DMS79 treated with DMSO at 0.1 percent for 48 hours (cell line): Measurements from ENCODE around the gene UBE2L3.
"Not testable (repeated sequence)": the region's sequence is repeated elsewhere in the genome, so short reads cannot be mapped to it uniquely, and the experiment has no call there.

ENCODE experiments used
- DNase-seq: peaks from one replicate; lab custom pipeline; 2025; lab: John Stamatoyannopoulos, UW

The UBE2L3 gene

DNA sequence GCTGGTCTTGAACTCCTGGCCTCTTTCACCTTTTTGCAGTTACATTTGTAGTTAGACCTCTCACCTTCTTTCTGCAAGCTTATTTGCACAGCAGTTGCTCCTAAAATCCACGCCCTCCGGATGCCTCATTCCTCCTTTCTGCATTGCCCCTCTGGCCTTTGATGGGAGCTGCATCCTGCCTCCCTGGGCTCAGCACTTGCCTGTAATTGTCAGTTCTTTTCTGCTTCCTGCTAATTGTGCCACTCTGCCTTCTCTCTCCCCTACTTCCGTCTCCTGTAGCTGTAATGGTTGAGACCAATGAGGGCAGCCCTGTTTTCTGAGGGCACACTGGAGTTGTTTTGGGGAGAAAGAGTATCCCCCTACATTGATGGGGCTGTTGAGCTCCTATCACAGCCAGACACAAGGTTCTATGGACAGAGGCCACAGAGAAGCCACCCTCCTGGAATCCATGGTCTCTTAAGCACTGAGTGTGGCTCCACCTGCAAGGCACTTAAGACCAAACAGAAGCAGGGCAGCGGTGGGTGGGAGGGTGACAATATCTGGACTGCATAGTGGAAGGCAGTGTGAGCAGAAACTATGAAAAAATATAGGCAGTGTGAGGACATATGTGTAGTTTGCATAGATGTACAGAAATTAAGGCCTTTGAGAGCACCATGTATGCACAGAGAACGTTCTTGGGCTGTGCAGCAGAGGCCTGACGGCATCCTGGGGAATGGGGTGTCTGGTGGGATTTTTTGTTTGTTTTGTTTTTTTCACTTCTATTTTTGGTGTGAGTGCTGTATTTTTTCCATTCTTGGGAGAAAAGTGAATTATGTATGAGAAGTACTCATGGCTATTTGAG, 31.8 kb downstream of the UBE2L3 start:
- no peak for DNase-seq

DNA sequence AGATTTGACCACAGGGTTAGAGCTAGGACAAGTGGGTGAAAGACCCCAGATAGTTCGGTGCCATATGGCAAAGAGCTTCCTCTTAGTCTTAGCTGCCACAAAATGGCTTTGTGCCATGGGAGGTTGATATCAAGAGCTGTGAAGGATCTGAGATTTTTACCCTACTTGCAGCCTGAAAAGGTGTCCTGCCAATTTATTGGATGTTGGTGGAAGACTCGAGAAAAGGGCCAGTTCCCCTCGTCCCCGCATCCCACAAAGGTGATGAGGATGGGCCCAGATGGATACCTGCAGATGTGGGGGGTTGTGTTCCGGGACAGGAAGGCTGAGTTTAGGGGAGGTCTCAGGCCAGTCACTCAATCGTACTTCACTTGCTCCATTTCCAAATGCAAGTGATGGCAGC, 35.1 kb downstream of the UBE2L3 start:
- no peak for DNase-seq

DNA sequence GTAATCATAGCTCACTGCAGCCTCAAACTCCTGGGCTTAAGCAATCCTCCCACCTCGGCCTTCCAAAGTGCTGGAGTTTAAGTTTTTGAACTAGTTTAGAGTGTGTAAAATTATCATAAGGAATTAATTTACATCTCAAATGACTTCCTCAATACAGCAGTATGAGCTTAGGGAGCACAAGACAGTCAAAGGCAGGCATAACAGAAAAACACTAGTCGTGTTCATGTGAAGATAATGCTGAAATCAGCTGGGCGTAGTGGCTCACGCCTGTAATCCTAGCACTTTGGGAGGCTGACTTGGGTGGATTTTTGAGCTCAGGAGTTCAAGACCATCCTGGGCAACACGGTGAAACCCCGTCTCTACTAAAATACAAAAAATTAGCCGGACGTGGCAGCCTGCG, 36.5 kb downstream of the UBE2L3 start:
- DNase-seq, result no peak

DNA sequence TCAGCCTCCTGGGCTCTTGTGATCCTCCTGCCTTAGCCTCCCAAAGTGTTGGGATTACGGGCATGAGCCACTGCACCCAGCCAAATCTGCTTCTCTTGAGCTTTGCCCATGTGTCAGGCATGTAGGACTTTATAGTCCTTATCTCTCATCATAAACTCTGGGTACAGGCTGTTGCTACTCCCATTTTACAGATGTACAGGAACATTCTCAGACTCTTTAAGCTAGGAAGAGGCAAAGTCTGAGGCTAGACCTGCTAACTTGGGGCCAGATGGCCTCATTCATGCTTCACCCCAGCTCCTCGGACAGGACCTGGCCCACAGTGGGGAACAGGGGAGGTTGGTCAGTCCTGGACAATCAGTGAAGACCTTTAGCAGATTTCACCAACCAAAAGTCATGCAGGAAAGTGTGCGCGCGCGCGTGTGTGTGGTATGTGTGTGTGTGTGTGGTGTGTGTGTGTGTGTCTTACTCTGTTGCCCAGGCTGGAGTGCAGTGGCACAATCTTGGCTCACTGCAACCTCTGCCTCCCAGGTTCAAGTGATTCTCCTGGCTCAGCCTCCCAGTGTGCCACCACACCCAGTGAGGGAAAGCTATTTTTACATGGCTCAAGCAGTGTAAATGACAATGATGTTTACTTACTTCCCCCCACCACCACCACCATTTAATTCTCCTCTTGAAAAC, 38.5 kb downstream of the UBE2L3 start:
- no peak for DNase-seq

DNA sequence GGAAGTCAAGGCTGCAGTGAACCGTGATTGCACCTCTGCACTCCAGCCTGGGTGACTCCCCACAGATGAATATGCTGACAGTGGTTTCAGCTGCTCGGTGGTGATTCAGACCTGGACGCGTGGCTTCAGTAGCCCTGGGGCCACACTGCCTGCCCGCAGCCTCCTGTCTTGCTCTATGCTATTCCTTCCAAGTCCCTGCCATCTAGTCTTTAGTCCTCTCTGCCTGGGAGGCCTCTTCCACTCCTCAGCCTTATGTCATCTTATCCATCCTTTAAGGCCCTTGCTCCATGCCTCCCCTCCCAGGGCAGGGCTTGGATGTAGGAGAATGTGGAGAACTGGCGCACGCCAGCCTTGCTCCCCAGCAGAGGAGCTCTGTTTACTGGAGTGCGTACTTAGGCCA, 39.3 kb downstream of the UBE2L3 start:
- DNase-seq, result no peak

DNA sequence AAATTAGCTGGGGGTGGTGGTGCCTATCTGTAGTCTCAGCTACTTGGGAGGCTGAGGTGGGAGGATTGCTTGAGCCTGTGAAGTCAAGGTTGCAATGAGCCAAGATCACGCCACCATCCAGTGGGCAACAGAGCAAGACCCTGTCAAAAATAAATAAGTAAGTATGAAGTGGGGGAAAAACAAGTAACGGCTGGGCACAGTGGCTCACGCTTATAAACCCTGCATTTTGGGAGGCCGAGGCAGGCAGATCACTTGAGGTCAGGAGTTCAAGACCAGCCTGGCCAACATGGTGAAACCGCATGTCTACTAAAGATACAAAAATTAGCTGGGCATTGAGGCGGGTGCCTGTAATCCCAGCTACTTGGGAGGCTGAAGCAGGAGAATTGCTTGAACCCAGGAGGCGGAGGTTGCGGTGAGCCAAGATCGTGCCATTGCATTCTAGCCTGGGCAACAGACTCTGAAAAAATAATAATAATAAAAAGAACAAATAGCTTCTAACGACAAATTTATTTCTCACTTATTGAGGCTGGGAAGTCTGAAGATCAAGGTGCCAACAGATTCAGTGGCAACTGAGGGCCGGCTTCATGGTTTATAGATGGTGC, 42.1 kb downstream of the UBE2L3 start:
- not testable (repeated sequence) for DNase-seq

DNA sequence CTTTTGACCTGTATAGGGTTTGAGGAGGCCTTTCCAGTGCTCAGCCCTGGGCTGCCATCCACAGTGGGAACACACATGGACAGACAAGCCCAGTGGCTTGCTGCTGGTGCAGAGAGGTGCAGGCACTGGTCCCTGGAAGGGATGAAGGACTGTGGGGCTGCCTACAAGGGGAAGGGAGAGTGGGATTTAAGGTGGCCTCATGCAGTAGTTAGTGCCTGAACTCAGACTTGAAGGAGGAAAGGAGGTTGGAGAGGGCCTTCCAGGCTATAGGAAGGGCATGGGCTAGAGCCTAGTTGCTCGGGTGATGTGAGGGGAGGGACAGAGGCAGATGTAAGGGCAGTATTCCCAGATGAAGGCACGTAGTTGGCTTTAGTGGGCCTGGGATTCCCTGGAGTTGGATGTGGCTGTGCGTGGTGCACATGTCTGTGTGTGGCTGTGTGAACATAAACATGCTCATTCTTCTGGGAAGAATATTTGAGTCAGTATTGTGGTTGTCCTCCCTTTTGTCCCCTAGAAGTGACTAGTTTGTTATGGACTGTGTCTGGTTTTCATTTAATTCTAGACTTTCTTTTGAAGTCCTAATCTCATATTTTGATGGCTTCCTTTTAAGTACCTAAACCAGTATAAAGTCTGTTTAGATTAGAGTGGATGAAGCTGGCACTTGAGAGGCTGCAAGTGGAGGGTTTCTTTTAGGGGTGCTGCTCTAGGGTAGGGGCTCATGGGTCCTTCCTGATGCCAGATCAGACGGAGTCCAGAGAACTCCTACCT, 43.9 kb downstream of the UBE2L3 start:
- DNase-seq, result no peak

DNA sequence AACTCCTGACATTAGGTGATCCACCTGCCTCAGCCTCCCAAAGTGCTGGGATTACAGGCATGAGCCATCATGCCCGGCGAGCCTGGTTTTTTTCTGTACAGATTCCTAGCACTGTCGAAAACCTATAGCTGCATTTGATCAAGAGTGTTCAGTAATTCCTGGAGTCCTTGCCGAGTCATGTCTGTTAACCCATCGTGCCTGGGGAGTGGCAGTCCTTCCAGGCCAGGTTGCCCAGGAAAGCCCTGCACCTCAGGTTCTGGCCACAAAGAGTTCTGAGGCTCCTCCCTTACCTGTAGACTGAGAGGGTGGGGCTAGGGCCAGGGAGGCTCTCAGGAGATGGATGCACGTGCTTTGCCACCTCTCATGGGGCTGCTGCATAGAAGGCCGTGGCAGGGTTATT, 45.3 kb downstream of the UBE2L3 start:
- no peak for DNase-seq

DNA sequence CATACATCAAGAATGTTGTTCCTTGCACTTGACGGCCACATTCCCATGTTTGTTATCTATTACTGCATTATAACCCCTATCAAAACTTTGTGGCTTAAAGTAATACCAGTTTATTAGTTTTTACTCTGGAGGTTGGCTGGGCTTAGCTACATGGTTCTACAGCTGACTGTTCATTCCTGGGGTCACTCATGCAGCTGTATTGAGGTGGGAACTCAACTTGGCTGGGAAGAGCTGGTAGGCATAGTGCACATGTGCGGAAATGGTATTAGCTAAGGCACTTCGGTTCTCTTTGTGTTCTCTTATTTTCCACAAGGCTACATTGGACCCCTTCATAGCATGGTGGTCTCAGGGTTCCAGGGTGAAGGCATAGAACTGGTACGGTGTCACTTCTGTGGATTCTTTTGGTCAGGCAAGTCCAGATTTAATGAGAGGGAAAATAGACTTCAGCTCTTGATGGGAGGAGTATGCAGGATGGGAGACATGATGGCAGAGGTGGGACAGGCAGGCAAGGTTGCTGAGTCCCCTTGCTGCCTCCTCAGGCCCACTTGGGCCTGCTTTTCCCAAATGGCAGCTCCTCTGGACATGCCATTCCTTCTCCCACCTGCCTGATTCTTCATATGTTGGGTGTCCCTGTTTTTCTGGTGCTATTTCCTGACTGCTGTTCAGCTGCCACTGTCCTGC, 46.2 kb downstream of the UBE2L3 start:
- no peak for DNase-seq

DNA sequence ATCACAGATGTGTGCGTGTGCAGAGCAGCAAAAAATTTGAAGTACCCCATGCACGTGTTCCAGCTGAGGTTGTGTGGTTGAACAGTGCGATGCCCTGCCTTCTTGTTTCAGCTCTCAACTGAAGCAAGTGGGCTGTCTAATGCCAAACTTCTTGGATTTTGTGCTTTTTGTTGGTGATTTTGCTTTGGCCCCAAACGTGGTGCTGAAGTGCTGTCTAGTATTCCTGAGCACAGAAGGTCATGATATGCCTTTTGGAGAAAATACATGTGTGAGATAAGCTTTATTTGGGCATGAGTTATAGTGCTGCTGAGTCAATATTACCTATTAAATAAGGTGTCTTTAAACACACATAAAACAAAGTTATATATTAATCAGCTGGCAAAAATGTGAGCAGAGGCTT, 48.2 kb downstream of the UBE2L3 start:
- DNase-seq, result no peak

DNA sequence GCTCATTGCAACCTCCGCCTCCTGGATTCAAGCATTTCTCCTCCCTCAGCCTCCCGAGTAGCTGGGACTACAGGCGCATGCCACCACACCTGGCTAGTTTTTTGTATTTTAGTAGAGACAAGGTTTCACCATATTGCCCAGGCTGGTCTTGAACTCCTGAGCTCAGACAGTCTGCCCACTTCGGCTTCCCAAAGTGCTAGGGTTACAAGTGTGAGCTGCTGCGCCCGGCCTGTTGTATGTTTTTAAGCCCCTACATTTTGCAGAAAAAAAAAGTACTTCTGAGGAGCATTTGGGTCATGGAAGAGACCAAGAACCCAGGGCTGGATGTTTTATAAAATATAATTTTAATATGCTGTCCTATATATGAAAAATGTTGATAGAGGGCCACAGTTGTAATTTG, 49.8 kb downstream of the UBE2L3 start:
- DNase-seq, result not testable (repeated sequence)

DNA sequence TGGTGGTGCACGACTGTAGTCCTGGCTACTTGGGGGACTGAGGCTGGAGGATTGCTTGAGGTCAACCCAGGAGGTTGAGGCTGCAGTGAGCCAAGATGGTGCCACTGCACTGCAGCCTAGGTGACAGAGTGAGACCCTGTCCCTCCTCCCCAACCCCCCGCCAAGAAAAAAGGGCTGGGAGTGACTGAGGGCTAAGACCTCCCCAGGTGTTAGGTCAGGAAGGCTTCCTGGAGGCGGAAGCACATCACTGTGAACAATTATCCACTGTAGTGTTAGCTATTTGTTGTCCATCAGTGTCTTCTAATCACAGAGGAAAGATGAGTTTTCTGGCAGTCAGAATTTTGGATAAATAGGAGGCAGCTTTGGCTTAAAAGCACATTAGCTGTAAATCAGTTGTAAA, 53.5 kb downstream of the UBE2L3 start:
- DNase-seq, result no peak

DNA sequence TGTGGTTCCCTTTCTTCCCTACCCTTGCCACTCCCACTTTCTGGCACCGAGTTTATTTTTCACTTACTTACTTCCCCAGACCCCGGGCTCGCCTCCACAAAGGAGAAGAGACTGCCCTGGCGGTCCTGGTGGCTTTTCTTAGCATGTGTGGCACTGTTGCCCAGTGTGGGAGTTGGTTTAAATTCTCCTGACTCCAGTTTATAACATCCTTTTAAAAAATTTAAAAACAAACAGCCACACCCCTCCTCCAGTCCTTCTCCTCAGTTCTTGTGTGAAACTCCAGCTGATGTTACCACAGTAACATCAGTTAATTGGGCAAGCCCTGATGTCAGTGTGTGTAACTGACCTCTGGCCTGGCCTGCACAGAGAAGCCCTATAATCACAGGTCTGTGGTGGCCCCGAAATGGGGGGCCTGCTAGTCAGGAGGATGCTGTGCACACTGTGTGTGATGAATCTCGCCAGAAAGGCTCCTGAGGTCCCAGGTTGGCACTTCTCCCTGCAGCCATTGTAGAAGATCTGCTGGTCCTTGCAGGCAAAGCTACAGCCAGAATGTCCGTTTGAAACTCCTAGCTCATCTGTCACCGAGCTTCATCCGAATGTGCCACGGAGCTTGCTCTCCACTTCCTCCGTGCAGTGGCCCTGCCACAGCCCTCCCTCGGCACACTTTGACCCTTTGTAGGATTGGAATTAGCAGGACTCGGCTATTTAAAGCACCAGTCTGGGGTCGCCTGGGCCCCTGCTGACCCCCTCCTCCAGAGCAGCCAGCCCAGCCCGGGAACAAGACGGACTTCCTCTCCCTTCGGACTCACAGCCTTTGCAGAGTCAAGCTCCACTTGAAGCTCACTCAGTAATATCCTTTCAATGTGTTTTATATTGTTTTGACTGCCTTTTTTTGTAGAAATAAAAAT, 54.8 kb downstream of the UBE2L3 start:
- DNase-seq, result no peak

DNA sequence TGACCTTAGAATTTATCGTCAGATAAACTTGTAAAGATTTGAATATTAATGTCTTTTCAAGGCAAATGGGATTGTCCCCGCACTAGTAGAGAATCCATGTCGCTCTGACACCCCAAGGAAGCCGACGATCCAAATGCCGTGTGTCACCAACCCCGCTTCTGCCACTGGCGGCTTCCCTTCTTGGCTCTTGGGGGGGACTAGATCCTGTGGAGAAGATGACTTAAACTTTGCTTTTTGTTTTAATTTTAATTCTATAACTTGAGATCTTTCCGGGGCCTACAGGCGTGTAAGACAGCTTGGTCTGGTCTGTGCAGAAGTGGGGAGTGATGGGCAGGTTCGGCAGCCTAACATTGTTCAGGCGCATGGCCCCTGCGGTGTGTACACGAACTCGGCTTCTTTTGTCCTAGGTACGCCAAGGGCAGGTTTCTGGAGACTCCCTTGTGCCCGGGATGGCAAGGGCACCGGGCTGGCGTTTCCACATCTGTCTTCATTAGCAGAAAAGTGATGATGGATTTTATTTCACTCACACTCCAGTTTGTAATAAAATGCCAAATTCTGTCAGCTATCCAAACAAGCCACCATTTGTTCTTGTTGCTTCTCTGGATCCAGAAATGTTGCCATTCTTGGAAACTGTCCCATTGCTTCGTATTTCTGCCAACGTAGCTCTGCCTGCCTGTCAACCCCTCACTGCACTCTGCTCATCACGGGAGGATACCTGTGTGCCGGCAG, 55.6 kb downstream of the UBE2L3 start:
- no peak for DNase-seq

DNA sequence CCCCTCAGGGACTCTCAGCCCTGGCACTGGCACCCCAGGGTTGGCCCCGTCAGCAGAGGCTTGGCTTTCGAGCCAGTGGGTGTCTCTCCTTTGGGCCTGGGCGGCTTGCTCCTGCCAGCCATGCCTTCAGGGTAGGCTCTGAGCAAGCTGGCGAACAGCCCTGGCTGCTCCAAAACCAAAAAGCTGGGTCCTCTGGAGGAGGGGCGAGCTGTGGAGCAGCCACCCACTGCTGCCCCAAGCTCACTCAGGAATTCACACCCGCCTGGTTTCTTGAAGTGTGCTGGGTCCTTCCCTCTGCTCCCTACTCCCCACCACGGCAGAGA, 56.1 kb downstream of the UBE2L3 start:
- no peak for DNase-seq

DNA sequence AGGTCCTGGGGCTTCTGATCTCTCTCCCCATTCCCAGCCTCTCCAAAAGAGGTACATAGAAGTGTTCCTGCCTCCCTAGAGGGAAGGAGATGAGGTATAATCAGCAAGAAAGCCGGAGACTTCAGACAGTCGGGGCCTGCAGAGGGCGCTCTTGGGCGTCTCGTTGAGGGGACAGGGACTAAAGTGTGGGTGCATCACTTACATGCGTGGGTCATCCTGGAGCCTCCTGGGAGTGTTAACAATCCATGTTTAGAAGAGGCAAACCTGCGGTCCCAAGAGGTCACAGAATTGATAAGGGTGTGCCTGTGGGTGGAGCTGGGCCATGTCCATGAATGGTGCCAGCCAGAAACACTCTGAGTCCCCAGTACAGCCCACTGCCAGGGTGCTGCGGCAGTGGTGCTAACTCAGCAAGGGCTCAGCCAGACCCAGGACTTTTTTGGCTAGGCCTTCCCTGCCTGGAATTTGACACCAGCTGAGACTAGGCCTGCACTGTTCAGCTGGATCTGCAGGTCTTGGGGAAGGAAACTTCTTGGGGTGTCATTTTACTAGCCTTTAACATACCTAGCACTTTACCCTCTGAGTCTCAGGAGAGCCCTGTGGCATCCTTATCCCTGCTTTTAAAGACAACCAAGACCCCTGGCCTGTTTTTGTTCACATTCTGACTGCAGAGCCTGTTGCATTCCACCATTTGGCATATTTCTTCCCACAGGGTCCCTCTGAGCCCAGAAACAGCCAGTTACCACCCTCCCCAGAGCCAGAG, 56.8 kb downstream of the UBE2L3 start:
- DNase-seq, result no peak

DNA sequence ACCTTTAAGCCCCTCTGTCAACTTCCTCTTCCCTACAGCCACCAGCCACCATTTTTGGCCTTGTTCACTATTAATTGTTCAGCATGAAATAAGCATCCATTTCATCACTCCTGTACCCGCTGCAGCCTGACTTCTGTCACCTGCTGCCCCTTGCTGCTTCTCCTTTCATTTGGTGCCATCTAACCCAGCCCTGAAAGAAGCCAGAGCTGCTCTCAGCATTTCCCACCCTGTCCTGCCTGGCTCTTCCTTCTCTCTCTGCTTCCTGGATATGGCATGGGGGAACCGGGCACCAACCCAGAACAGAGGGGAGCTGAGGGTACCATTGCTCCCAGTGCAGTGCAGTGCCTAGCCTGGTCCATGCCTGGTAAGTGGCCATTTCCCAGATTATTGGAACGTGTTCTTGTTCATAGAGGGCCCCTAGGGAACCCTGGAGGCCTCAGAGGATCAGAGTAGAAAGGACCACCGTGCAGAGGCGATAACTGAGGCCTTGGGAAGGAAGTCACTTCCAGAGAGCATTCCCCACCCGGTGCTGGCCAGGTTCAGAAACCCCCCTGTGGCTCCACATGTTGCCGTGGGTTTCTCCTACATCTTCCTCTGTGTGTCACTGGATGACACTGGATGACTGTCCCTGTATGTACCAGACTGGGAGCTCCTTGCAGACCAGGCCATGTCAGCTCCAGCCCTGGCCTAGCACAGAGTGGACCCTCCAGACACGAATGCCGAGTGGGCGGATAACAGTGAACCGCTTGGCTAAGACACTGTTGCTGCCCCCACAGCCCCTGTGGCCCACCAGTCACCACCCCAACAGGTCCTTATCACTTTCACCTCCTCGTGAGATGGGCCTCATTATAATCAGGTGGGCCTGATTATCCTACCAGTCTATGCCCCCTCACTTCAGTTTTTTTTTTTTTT, 57.6 kb downstream of the UBE2L3 start:
- DNase-seq, result no peak

DNA sequence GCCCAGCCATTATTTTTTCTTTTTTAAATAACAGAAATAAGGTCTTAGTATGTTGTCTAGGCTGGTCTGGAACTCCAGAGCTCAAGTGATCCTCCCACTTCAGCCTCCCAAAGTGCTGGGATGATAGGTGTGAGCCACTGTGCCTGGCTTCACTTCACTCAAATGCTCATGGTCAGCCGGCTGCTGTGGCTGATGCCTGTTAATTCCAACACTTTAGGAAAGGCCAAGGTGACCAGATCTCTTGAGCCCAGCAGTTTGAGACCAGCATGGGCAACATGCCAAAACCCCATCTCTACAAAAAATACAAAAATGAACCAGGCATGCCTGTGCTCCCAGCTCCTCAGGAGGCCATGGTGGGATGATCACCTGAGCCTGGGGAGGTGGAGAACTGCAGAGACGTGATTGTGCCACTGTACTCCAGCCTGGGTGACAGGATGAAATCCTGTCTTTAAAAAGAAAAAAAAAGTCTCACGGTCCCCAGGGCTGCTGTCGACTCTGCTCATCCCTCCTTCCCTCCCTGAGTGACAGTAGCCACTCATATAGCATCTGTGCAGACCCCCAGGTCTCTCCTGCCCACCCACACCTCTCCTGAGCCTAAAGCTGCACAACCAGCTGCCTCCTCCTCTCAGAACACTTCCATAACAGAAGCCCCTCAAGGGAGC, 58.7 kb downstream of the UBE2L3 start:
- no peak for DNase-seq
